ENCODE data around the gene APOBEC3H.
"Not testable (repeated sequence)": the region's sequence is repeated elsewhere in the genome, so short reads cannot be mapped to it uniquely, and the experiment has no call there.

Gene APOBEC3H

GRCh38 chr22:39097098-39098020 lies at the start of gene APOBEC3H:
TSS of gene APOBEC3H (plus strand) at chr22:39097244. CDS start at chr22:39100279, 3,035 bp downstream.
- no peak for DNase-seq

GRCh38 chr22:39049486-39049885 lies 47.6 kb upstream of the APOBEC3H start:
- DNase-seq: not testable (repeated sequence)

- not testable (repeated sequence) for DNase-seq
Observed at GRCh38 chr22:39051844-39052495, 45.1 kb upstream of the APOBEC3H start.

GRCh38 chr22:39055658-39056057 lies 41.4 kb upstream of the APOBEC3H start:
- no peak for DNase-seq

- DNase-seq: not testable (repeated sequence)
Observed at GRCh38 chr22:39061290-39061689, 35.8 kb upstream of the APOBEC3H start.

GRCh38 chr22:39061951-39062350 lies 35.1 kb upstream of the APOBEC3H start:
- not testable (repeated sequence) for DNase-seq

- DNase-seq: not testable (repeated sequence)
Observed at GRCh38 chr22:39063904-39064303, 33.1 kb upstream of the APOBEC3H start.

- not testable (repeated sequence) for DNase-seq
Observed at GRCh38 chr22:39066442-39067276, 30.4 kb upstream of the APOBEC3H start.

- DNase-seq: no peak
Observed at GRCh38 chr22:39068033-39068785, 28.8 kb upstream of the APOBEC3H start.

- no peak for DNase-seq
Observed at GRCh38 chr22:39070186-39070585, 26.9 kb upstream of the APOBEC3H start.

GRCh38 chr22:39072581-39072981 lies 24.5 kb upstream of the APOBEC3H start:
- DNase-seq: not testable (repeated sequence)

- DNase-seq: no peak
Observed at GRCh38 chr22:39073981-39074380, 23.1 kb upstream of the APOBEC3H start.

GRCh38 chr22:39076155-39077025 lies 20.7 kb upstream of the APOBEC3H start:
- not testable (repeated sequence) for DNase-seq

GRCh38 chr22:39077026-39077840 lies 19.8 kb upstream of the APOBEC3H start, which contains the start of gene APOBEC3G:
TSS of gene APOBEC3G (plus strand) at chr22:39077275. CDS start at chr22:39077362, 87 bp downstream.
- DNase-seq: not testable (repeated sequence)

GRCh38 chr22:39077912-39078311 lies 19.1 kb upstream of the APOBEC3H start:
- not testable (repeated sequence) for DNase-seq

GRCh38 chr22:39078329-39078728 lies 18.7 kb upstream of the APOBEC3H start:
- no peak for DNase-seq

GRCh38 chr22:39079054-39079637 lies 17.9 kb upstream of the APOBEC3H start:
- not testable (repeated sequence) for DNase-seq

- DNase-seq: no peak
Observed at GRCh38 chr22:39080052-39080762, 16.8 kb upstream of the APOBEC3H start.

GRCh38 chr22:39081016-39081415 lies 16.0 kb upstream of the APOBEC3H start:
- no peak for DNase-seq

All from NCI-H510A treated with DMSO at 0.1 percent for 48 hours (cell line).